ENCODE data around the gene KANSL1.

Gene KANSL1

GRCh38 chr17:46035112-46035818 is 158.0 kb downstream of the KANSL1 start:
- TF ChIP-seq ZNF274 (IDR thresholded peaks at IDR 0.05; ENCODE audit: low read depth, low read length): no peak
- no peak overlapping the region for H3K4me3 ChIP-seq (ENCODE audit: low read length)

- no peak for TF ChIP-seq ZNF274 (IDR thresholded peaks at IDR 0.05; ENCODE audit: low read depth, low read length)
- no peak overlapping the region for H3K4me3 ChIP-seq (ENCODE audit: low read length)
These were observed 159.8 kb downstream of the KANSL1 start for GRCh38 chr17:46033392-46033791.

- H3K4me3 ChIP-seq (ENCODE audit: low read length): no peak overlapping the region
- no peak for TF ChIP-seq ZNF274 (IDR thresholded peaks at IDR 0.05; ENCODE audit: low read depth, low read length)
These were observed 160.3 kb downstream of the KANSL1 start for GRCh38 chr17:46032909-46033308.

GRCh38 chr17:46031920-46032319 is 161.3 kb downstream of the KANSL1 start:
- no peak overlapping the region for H3K4me3 ChIP-seq (ENCODE audit: low read length)
- TF ChIP-seq ZNF274 (IDR thresholded peaks at IDR 0.05; ENCODE audit: low read depth, low read length): no peak

GRCh38 chr17:46031440-46031839 is 161.8 kb downstream of the KANSL1 start:
- TF ChIP-seq ZNF274 (IDR thresholded peaks at IDR 0.05; ENCODE audit: low read depth, low read length): no peak
- no peak overlapping the region for H3K4me3 ChIP-seq (ENCODE audit: low read length)

- no peak overlapping the region for H3K4me3 ChIP-seq (ENCODE audit: low read length)
- no peak for TF ChIP-seq ZNF274 (IDR thresholded peaks at IDR 0.05; ENCODE audit: low read depth, low read length)
These were observed 162.5 kb downstream of the KANSL1 start for GRCh38 chr17:46030752-46031151.

- no peak for TF ChIP-seq ZNF274 (IDR thresholded peaks at IDR 0.05; ENCODE audit: low read depth, low read length)
- H3K4me3 ChIP-seq (ENCODE audit: low read length): no peak overlapping the region
These were observed 163.6 kb downstream of the KANSL1 start for GRCh38 chr17:46029627-46030026.

- no peak for TF ChIP-seq ZNF274 (IDR thresholded peaks at IDR 0.05; ENCODE audit: low read depth, low read length)
- no peak overlapping the region for H3K4me3 ChIP-seq (ENCODE audit: low read length)
These were observed 164.2 kb downstream of the KANSL1 start for GRCh38 chr17:46028981-46029565.

GRCh38 chr17:46028374-46028773 is 164.9 kb downstream of the KANSL1 start:
- TF ChIP-seq ZNF274 (IDR thresholded peaks at IDR 0.05; ENCODE audit: low read depth, low read length): no peak
- H3K4me3 ChIP-seq (ENCODE audit: low read length): no peak overlapping the region

GRCh38 chr17:46027976-46028325 is 165.3 kb downstream of the KANSL1 start:
- no peak overlapping the region for H3K4me3 ChIP-seq (ENCODE audit: low read length)
- no peak for TF ChIP-seq ZNF274 (IDR thresholded peaks at IDR 0.05; ENCODE audit: low read depth, low read length)

- H3K4me3 ChIP-seq (ENCODE audit: low read length): no peak overlapping the region
- no peak for TF ChIP-seq ZNF274 (IDR thresholded peaks at IDR 0.05; ENCODE audit: low read depth, low read length)
These were observed 165.9 kb downstream of the KANSL1 start for GRCh38 chr17:46027048-46027975.

- TF ChIP-seq ZNF274 (IDR thresholded peaks at IDR 0.05; ENCODE audit: low read depth, low read length): no peak
- no peak overlapping the region for H3K4me3 ChIP-seq (ENCODE audit: low read length)
These were observed 166.8 kb downstream of the KANSL1 start for GRCh38 chr17:46026166-46027047.

GRCh38 chr17:46025510-46026165 is 167.6 kb downstream of the KANSL1 start:
- TF ChIP-seq ZNF274 (IDR thresholded peaks at IDR 0.05; ENCODE audit: low read depth, low read length): no peak
- H3K4me3 ChIP-seq (ENCODE audit: low read length): no peak overlapping the region

Data from GM08714 (cell line).